HS-5 (cell line): ENCODE results near the gene GOLGA6L6.
"Not testable (repeated sequence)": the region's sequence is repeated elsewhere in the genome, so short reads cannot be mapped to it uniquely, and the experiment has no call there.

Experiments used
- DNase-seq: peaks from one replicate; pipeline ENCODE4 v3.0.0-alpha.2; 2012; ENCODE audit warnings: low read depth

GOLGA6L6 gene, protein sequence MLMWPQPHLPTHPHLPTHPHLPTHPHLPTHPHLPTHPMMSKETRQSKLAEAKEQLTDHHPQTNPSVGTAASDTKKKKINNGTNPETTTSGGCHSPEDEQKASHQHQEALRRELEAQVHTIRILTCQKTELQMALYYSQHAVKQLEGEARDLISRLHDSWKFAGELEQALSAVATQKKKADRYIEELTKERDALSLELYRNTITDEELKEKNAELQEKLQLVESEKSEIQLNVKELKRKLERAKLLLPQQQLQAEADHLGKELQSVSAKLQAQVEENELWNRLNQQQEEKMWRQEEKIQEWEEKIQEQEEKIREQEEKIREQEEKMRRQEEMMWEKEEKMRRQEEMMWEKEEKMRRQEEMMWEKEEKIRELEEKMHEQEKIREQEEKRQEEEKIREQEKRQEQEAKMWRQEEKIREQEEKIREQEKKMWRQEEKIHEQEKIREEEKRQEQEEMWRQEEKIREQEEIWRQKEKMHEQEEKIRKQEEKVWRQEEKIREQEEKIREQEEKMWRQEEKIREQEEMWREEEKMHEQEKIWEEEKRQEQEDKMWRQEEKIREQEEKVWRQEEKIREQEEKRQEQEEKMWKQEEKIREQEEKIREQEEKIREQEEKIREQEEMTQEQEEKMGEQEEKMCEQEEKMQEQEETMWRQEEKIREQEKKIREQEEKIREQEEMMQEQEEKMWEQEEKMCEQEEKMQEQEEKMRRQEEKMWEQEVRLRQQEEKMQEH

DNA sequence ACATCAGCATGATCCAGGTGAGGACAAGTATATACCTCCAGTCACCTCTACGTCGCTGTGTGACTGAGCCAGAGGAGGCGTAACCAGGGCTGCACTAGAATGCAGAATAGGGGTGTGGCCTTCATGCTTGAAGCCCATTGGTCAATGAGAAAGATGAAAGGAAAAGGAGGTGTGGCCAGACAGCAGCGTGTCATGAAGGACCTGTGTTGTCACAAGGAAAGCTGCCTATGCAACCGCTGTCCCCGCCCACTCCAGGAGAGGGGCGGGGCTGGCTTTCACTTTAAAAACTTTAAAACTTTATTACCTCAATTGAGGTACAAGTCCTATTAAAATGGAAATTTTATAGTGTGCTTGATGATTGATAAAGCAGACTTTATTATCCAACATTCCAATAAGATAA is at the start of gene GOLGA6L6:
TSS of gene GOLGA6L6 (minus strand) at position 101 of the 400 bp plus-strand sequence. CDS start at position 10, 91 bp downstream.
- DNase-seq = not testable (repeated sequence)

DNA sequence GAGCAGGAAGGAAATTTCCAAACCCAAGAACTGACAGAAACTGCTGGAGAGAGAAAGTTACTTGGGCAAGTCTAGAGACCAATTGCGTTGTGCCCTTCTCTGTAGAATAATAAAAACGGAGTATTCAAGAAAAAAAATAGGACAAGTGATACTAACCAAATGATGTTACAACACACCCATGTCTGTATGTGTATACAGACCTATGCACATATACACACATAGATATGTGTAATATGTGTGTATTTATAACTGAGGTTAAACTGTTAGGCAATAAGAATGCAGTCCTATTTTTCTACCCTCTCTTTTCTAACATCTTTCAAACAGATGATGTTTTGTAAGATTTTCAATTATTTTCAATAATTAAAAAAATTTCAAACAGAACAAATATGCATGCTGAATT is 48.5 kb upstream of the GOLGA6L6 start:
- not testable (repeated sequence) for DNase-seq

DNA sequence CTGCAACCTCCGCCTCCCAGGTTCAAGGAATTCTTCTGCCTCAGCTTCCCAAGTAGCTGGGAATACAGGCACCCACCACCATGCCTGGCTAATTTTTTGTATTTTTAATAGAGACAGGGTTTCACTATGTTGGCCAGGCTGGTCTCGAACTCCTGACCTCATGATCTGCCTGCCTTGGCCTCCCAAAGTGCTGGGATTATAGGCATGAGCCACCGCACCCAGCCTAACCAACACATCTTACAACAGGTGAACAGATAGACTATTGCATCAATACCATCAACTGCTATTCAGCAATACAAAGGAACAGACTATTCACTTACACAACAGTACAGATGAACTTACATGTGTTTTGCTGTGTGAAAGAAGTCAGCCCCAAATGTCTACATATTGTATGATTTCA is 45.2 kb upstream of the GOLGA6L6 start:
- DNase-seq = not testable (repeated sequence)

DNA sequence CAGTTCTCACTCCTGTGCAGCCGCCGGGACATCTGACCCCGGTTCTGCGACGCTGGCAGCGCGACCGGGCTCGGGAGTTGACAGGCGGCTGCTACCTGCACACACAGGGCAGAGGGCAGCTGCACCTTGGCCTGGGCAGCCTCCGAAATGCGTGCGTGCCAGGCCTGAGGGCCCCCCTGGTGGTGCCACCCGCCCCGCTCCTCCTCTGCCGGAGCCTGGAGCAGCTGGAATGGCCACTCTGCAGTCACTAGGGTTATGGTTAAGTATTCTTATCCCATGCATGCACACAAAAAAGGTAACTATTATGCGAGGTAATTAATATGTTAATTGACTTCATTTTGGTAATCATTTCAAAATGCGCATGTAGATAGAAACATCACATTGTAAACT is 41.1 kb upstream of the GOLGA6L6 start:
- not testable (repeated sequence) for DNase-seq

DNA sequence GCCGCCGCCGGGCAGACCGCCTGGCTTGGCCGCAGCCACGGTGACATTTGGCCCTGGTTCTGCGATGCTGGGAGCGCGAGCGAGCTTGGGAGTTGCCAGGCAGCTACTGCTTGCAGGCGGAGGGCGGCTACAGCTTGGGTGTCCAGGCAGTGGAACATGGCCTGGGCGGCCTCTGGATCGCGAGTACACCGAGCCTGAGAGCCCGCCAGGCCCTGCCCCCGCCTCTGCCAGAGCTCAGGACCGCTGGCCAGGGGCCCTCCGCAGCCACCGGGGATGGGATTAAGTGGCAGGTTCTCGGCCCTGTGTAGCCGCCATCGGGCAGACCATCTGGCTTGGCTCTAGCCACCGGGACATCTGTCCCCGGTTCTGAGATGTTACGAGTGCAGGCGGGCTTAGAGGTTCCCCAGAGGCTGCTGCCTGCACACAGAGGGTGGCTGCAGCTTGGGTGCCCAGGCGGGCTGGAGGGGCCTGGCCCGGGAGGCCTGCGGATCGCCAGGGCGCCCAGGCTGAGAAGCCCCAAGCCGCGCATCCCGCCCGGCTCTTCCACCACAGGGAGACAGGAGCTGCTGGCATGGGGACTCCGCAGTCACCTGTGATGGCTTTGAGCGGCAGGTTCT is 40.6 kb upstream of the GOLGA6L6 start:
- not testable (repeated sequence) for DNase-seq

DNA sequence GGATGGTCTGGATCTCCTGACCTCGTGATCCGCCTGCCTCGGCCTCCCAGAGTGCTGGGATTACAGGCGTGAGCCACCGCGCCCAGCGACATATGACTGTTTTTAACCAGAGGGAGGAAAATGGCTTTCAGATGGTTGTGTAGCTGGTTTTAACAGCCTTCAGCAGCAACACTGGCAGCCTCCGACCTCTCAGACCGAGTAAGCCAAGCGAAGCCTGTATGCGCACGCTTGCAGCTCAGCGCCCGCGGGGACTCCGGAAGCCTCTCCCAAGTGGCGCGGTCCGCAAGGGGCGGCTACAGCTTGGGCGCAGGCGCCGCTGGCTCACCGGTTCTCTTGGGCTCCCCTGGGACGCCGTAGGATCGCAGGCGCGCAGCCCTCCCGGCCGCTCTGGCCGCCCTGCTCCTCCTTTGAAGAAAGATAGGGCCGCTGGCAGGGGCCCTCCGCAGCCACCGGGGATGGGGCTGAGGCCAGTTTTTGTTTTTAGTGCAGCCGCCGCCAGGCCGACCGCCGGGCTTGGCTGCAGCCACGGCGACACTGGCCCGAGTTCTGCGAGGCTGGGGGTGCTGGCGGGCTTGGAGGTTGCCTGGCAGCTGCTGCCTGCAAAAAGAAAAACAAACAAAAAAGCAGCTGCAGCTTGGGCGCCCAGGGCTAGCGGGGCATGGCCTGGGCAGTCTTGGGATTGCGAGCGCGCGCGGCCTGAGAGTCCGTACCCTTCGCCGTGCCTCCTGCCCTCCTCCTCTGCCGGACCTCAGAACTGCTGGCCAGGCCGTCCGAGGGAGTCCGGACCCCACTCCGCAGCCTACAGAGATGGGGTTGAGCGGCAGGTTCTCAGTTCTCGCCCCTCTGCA is 39.9 kb upstream of the GOLGA6L6 start:
- DNase-seq = not testable (repeated sequence)

DNA sequence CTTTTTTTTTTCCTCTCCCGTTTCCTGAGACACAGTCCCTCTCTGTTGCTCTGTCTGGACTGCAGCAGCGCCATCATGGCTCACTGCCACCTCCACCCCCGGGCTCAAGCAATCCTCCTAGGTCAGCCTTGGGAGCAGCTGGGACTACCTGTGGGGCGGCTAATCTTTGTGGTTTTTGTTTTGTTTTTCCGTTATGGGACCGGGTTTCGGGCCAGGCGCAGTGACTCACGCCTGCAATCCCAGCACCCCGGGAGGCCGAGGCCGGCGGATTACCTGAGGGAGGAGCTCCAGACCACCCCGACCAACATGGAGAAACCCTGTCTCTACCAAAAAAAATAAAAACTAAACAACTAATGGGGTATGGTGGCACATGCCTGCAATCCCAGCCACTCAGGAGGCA is 38.1 kb upstream of the GOLGA6L6 start:
- not testable (repeated sequence) for DNase-seq

DNA sequence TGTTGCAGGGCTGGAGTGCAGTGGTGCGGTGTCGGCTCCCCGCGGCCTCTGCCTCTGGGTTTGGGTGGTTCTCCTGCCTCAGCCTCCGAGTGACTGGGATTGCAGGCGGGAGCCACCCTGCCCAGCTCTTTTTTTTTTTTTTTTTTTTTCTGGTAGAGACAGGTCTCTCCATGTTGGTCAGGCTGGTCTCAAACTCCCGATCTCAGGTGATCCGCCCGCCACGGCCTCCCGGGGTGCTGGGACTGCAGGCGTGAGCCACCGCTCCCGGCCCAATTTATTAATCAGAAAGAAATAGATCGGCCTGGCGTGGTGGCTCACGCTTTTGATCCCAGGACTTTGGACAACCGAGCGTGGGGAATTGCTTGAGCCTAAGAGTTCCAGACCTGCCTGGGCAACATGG is 9.7 kb upstream of the GOLGA6L6 start:
- not testable (repeated sequence) for DNase-seq

DNA sequence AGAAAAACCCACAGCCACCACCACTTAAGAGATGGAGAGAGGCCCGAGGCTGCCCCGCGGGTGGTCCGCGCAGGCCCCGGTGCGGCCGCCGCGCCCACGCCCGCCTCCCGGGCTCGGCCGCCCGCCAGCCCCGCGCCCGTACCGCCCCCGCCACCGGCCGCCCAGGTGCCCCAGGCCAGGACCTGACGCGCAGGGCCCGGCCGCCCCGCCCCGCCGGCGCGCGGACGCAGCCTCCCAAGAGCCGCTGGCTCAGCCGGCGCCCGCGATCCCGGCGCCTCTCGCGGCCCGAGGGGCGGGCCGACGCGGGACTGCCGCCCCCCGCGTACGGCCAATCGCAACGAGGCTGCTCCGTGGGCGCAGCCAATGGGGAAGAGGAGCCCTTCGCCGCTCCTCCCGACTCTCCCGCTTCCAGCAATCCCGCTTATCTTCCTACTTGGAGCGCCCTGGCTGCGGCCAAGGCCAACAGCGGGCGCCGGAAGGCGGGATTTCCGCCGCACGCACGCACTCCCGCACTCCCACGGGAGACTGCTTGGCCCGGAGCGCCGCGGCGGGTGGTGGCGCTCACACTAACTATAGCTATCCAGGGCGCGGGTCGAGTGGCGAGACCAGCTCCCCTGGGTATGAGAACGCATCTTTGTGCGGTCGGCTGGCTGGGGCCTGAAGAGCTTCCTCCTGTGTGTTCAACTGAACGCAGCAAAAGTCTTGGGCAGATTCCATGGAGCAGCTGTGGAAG is 35.5 kb downstream of the GOLGA6L6 start:
- DNase-seq = not testable (repeated sequence)

DNA sequence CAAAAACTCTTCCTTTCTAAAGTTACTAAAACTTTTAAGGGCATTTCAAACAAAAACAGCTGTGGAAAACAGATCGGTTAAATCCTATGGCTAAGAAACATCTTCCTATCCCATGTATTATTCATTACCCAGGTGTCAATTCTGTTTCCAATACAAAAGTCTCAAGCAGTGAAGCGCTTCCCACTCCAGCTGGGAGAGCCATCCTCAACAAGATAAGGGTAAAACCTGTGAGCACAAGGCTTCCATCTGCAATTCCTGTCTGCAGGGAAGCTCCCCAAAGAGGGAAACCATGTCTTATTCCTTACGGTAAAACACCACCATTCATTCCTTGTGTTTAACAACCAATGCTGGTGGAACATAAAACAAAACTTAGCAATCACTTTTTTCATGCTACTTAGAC is 38.8 kb downstream of the GOLGA6L6 start:
- not testable (repeated sequence) for DNase-seq

DNA sequence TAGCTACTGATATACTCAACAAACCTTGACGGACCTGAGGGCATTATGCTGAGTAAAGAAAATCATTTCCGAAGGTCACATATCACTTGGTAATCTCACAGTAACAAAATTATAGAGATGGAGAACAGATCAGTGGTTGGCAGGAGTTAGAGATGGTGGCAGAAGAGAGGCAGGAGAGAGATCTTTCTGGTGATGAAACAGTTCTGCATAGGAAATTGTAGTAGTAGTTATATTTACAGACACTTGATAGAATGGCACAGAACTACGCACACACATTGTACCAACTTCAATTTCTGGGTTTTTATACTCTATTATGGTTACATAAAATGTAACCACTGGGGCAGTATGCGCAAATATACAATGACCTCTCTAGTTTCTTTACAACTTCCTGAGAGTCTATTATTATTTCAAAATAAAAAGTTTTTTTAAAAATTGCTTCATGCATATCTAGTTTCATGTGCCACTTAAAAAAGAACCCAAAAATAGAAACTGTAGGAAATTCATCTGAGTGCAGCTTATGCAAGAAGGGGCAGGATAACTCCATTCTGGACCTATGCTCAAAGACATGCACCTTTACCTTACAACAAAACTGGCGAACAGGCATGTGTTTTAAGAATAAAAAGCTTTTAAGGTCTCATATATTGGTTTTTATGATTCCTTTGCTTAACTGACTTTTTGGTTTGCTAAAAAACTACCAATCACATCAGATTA is 39.9 kb downstream of the GOLGA6L6 start:
- DNase-seq = not testable (repeated sequence)

DNA sequence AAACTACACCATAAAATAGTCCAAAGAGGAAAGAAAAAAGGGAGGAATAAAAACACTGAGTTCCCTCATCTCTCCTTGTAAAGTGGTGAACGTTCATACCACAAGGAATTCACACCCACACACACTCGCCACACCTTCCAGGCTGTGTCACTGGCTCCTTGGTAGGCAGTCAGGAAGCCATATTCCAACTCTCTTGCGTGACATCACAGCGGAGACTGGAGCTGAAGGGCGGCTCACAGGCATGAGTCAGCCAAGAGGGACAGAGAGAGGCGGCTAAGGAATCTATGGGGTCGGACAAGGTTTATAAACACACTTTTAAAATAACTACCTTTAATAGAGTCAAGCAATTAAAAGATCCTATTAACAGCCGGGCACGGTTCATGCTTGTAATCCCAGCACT is 43.8 kb downstream of the GOLGA6L6 start:
- not testable (repeated sequence) for DNase-seq

DNA sequence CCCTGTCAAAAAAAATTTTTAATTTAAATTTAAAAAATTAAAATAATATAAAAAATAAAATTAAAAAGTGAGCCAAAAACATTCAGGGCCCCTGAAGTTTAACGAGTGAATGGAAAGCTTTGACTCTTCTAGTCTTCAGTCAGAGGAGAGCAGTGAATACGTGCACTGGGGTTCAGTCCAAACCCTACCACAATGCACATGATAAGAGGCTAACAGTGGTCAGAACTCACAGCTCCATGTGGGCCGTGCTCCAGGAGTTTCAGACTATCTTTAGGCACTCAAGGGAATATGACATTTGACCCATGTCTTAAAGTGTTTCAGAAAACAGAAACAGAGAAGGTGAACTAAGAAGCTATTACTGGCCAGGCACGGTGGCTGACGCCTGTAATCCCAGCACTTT is 48.6 kb downstream of the GOLGA6L6 start:
- not testable (repeated sequence) for DNase-seq

DNA sequence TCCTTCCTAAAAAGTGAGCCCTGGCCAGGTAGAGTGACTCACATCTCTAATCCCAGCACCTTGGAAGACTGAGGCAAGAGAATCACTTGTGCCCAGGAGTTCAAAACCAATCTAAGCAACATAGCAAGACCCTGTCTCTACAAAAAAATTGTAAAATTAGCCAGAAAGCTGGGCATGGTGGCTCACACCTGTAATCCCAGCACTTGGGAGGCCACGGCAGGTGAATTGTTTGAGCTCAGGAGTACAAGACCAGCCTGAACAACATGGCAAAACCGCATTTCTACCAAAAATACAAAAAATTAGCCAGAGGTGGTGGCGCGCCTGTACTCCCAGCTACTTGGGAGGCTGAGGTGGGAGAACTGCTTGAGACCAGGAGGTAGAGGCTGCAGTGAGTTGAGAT is 49.0 kb downstream of the GOLGA6L6 start:
- not testable (repeated sequence) for DNase-seq

DNA sequence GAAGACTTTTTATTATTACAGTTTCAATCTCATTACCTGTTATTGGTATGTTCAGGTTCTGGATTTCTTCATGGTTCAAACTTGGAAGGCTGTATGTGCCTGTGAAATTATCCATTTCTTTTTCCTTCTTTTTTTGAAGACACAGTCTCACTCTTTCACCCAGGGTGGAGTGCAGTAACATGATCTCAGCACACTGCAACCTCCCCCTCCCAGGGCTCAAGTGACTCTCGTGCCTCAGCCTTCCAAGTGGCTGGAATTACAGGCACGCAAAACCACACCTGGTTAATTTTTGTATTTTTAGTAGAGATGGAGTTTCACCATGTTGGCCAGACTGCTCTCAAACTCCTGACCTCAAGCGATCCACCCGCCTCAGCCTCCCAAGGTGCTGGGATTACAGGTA is 52.3 kb downstream of the GOLGA6L6 start:
- not testable (repeated sequence) for DNase-seq
